Measurements from ENCODE around the gene BBS5. TPM values are rescaled to one million over a fixed set of nuclear protein-coding genes. Genes with fewer than 3 reads are reported as not detected.
"Not testable (repeated sequence)": the region's sequence is repeated elsewhere in the genome, so short reads cannot be mapped to it uniquely, and the experiment has no call there.

BBS5 gene
- total and polyA plus RNA-seq, 10 donors: 2.9 to 11.4 (median 6.2) TPM

DNA sequence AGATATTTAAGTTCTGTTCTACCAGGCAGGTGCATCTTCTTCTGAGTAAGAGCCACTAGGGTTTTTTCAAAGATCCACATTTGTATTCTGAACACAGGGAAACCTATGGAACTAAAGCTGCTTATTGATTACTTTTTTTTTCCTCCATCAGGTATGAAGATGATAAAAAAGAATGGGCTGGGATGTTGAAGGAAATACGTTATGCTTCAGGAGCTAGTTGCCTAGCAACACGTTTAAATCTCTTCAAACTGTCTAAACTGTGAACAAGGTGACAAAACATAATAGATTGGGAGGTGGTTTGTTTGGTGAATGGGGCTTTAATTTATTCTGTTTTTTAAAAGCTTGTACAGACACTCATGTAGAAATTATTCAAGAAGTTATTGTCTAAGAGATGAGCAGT, 46.1 kb downstream of the BBS5 start:
- 76 to 90% (median 84%) methylated on average over 2 of the region's 2 CpGs for WGBS, 5 donors
- Histone ChIP-seq H3K27ac (no peak overlapping the region), H3K4me1 (no peaks in the 10 kb centered on the region), H3K9me3 (no peaks in the 10 kb centered on the region), H3K27me3 (replicated peaks in 1 of 7) (no peaks in the 10 kb centered on the region), H3K36me3 (peaks cover 0 to 32% (median 3%) of the 10 kb centered on the region in 6 donors), H3K4me3 (no peak overlapping the region)
- no peak for DNase-seq
- intact Hi-C loops (cut with DNase I; ENCODE audit: low total_unique reads): loop anchor here (10.0 kb wide), 1 partner anchor 399 kb away; no protein-coding TSS in a partner anchor
- TF ChIP-seq, protein P1, sequence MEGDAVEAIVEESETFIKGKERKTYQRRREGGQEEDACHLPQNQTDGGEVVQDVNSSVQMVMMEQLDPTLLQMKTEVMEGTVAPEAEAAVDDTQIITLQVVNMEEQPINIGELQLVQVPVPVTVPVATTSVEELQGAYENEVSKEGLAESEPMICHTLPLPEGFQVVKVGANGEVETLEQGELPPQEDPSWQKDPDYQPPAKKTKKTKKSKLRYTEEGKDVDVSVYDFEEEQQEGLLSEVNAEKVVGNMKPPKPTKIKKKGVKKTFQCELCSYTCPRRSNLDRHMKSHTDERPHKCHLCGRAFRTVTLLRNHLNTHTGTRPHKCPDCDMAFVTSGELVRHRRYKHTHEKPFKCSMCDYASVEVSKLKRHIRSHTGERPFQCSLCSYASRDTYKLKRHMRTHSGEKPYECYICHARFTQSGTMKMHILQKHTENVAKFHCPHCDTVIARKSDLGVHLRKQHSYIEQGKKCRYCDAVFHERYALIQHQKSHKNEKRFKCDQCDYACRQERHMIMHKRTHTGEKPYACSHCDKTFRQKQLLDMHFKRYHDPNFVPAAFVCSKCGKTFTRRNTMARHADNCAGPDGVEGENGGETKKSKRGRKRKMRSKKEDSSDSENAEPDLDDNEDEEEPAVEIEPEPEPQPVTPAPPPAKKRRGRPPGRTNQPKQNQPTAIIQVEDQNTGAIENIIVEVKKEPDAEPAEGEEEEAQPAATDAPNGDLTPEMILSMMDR (IDR thresholded peaks at IDR 0.05 in 8 of 11, conservative IDR thresholded peaks at IDR 0.05 in 3 of 11): no peak
- TF ChIP-seq POLR2A (IDR thresholded peaks at IDR 0.05) (no peak), POLR2AphosphoS5 (IDR thresholded peaks at IDR 0.05) (no peak)

GRCh38 chr2:169526451-169526850, 47.2 kb downstream of the BBS5 start:
- TF ChIP-seq, protein P1 (IDR thresholded peaks at IDR 0.05 in 8 of 11, conservative IDR thresholded peaks at IDR 0.05 in 3 of 11): no peak
- TF ChIP-seq POLR2A (IDR thresholded peaks at IDR 0.05): no peak
- intact Hi-C loops (cut with DNase I; ENCODE audit: low total_unique reads): loop anchor here (10.0 kb wide), 1 partner anchor 398 kb away; no protein-coding TSS in a partner anchor
- Histone ChIP-seq H3K4me1 (no peaks in the 10 kb centered on the region), H3K27me3 (replicated peaks in 1 of 7) (no peaks in the 10 kb centered on the region), H3K36me3 (peaks cover 0 to 42% (median 3%) of the 10 kb centered on the region in 6 donors), H3K9me3 (no peaks in the 10 kb centered on the region), H3K4me3 (no peak overlapping the region), H3K27ac (no peak overlapping the region)
- DNase-seq: no peak

DNA sequence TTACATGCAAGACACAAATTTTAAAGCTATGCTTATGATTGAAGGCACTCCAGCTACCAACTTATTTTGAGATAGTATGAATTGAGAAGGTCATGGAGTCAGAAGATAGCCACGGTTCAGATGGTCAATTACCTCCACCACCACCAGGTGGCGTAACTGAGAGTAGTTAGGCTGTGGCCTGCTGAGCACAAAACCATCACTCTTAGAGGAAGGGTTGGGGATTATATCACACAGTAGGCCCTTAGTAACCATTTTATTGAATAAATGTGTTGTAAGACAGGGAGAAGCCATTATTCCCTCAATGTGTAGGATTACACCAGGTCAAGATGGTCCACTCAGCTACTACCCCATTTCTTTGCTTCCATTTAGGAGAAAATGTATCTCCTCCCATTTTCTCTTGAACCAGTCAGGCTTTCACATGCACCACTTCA, 49.0 kb downstream of the BBS5 start:
- no peak for TF ChIP-seq POLR2AphosphoS5 (IDR thresholded peaks at IDR 0.05)
- TF ChIP-seq, protein P1 (IDR thresholded peaks at IDR 0.05 in 8 of 11, conservative IDR thresholded peaks at IDR 0.05 in 3 of 11): peak; percentile 46 to 86 (median 75)
- no peak for TF ChIP-seq POLR2A (IDR thresholded peaks at IDR 0.05)
- peaks cover 0 to 45% (median 3%) of the 10 kb centered on the region in 6 donors for H3K36me3 ChIP-seq
- H3K27me3 ChIP-seq (replicated peaks in 1 of 7): no peaks in the 10 kb centered on the region
- 4 to 10% (median 10%) methylated on average over 2 of the region's 2 CpGs for WGBS, 5 donors
- intact Hi-C loops (cut with DNase I; ENCODE audit: low total_unique reads): loop anchor here (10.0 kb wide), 1 partner anchor 397 kb away; no protein-coding TSS in a partner anchor
- H3K4me1 ChIP-seq: no peaks in the 10 kb centered on the region
- peak; percentile 81 for DNase-seq
- no peak overlapping the region for H3K4me3 ChIP-seq
- no peaks in the 10 kb centered on the region for H3K9me3 ChIP-seq
- no peak overlapping the region for H3K27ac ChIP-seq

GRCh38 chr2:169539460-169539859, 60.2 kb downstream of the BBS5 start:
- intact Hi-C loops (cut with DNase I; ENCODE audit: low total_unique reads); H3K4me1 ChIP-seq; H3K9me3 ChIP-seq; H3K4me3 ChIP-seq; DNase-seq; H3K27ac ChIP-seq; H3K27me3 ChIP-seq (replicated peaks in 1 of 7): not testable (repeated sequence)
- 95 to 97% (median 96%) methylated on average over 2 of the region's 2 CpGs for WGBS, 5 donors
- H3K36me3 ChIP-seq: peaks cover 0 to 88% (median 4%) of the 10 kb centered on the region in 6 donors

GRCh38 chr2:169540146-169540545, 60.9 kb downstream of the BBS5 start:
- Histone ChIP-seq H3K27me3 (replicated peaks in 1 of 7) (no peaks in the 10 kb centered on the region), H3K4me3 (no peak overlapping the region), H3K4me1 (no peaks in the 10 kb centered on the region), H3K36me3 (peaks cover 0 to 88% (median 5%) of the 10 kb centered on the region in 6 donors), H3K9me3 (no peaks in the 10 kb centered on the region), H3K27ac (no peak overlapping the region)
- intact Hi-C loops (cut with DNase I; ENCODE audit: low total_unique reads): no loop called here
- 59 to 87% (median 73%) methylated on average over 2 of the region's 2 CpGs for WGBS, 5 donors
- DNase-seq: no peak
- TF ChIP-seq POLR2AphosphoS5 (IDR thresholded peaks at IDR 0.05) (no peak), POLR2A (IDR thresholded peaks at IDR 0.05) (no peak)
- TF ChIP-seq, protein P1 (IDR thresholded peaks at IDR 0.05 in 8 of 11, conservative IDR thresholded peaks at IDR 0.05 in 3 of 11): no peak
